ENCODE measurements around the gene WWOX. TPM values are rescaled to one million over a fixed set of nuclear protein-coding genes. Genes with fewer than 3 reads are reported as not detected.
A peak's percentile ranks its signal among the peaks of the same experiment; 100 is the strongest.

WWOX gene
- total RNA-seq, 1 donor from 2014 or later = 17.8 TPM

DNA sequence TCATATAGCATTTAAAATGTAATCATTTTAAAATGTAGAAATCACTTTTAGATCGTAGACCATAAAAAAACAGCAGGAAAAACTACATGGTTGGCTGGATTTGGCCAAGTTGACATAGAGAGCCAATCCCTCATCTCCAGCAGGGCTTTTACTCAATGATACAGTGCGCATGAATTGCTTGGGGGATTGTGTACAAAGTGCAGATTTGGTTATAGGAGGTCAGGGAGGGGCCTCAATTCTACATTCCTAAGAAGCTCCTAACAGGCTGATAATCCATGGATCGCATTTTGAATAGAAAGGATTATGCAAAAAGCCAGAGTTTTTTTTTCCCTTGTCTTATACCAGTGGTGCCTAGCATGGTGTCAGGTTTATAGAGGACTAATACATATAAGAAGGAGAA, 1056.0 kb downstream of the WWOX start:
- Mint-ChIP-seq H3K9me3 (no peaks in the 10 kb centered on the region), H3K27me3 (ENCODE audit: insufficient read depth) (peaks cover 4% of the 10 kb centered on the region), H3K36me3 (ENCODE audit: low read depth) (peaks cover 2% of the 10 kb centered on the region), H3K27ac (no peak overlapping the region), H3K4me1 (ENCODE audit: low read depth) (peaks cover 22% of the 10 kb centered on the region), H3K4me3 (no peak overlapping the region)
- DNase-seq (ENCODE audit: low spot score) = no peak
- intact Hi-C loops (cut with micrococcal nuclease) = no loop called here

DNA sequence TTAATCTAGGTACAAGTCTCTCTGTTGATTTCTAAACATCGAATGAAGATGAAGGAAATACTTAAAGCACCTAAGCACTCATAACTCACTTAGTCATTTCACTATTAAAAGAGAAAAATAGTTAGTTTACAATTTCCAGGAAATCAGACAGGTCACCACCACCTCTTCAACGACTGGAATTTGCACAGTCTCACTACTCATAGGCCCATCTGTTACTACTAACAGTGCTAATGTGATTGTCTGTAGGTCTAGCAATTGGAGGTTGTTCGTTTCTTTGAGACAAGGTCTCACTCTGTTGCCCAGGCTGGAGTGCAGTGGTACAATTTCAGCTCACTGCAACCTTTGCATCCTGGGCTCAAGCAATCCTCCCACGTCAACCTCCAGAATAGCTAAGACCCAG, 1056.5 kb downstream of the WWOX start:
- Mint-ChIP-seq H3K27ac (no peak overlapping the region), H3K4me1 (ENCODE audit: low read depth) (peaks cover 22% of the 10 kb centered on the region), H3K36me3 (ENCODE audit: low read depth) (peaks cover 2% of the 10 kb centered on the region), H3K27me3 (ENCODE audit: insufficient read depth) (peaks cover 4% of the 10 kb centered on the region), H3K9me3 (no peaks in the 10 kb centered on the region), H3K4me3 (no peak overlapping the region)
- no peak for DNase-seq (ENCODE audit: low spot score)
- intact Hi-C loops (cut with micrococcal nuclease) = no loop called here

DNA sequence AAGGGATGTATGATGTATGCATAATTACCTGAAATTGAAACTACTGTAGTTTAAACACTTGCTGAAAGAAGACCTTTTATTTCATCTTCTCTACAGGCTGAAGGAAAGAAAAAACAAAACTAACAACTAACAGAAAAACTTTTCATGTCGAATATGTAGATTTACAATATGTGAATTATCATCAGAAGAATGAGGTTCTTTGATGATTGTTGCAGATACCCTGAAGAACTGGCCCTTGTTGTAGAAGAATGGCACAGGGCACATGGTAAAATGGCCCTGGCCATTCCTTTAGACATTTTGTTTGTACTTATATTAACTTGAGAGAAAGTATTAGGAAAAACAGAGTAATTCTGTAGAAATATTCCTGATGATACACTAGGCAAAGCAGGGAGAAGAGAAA, 1057.3 kb downstream of the WWOX start:
- intact Hi-C loops (cut with micrococcal nuclease) = no loop called here
- no peak overlapping the region for H3K4me3 Mint-ChIP-seq

DNA sequence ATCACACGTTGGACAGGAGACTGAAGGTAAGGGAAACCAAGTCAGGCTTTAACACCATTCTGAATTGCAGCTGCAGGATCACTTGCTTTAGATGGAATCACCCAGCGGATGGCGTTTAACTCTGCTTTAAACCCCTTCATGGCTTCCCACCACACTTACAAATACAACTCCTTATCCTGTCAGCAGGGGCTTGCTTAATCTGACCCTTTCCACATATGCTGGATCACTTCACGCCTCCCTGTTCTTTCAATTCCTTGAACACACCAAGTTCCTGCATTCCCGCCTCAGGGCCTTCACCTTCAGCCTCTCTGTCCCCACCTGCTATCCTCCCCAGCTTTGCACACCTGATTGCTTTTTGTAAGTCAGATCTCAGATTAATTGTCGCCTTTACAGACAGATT, 1058.9 kb downstream of the WWOX start:
- peaks cover 2% of the 10 kb centered on the region for H3K36me3 Mint-ChIP-seq (ENCODE audit: low read depth)
- H3K27ac Mint-ChIP-seq = no peak overlapping the region
- intact Hi-C loops (cut with micrococcal nuclease) = no loop called here
- DNase-seq (ENCODE audit: low spot score) = no peak
- peaks cover 28% of the 10 kb centered on the region for H3K4me1 Mint-ChIP-seq (ENCODE audit: low read depth)
- no peak overlapping the region for H3K4me3 Mint-ChIP-seq
- H3K27me3 Mint-ChIP-seq (ENCODE audit: insufficient read depth) = no peaks in the 10 kb centered on the region
- no peaks in the 10 kb centered on the region for H3K9me3 Mint-ChIP-seq

More for the DNA sequence above, 1057.3 kb downstream of the WWOX start:
- Mint-ChIP-seq H3K4me1 (ENCODE audit: low read depth) (peaks cover 22% of the 10 kb centered on the region), H3K36me3 (ENCODE audit: low read depth) (peaks cover 2% of the 10 kb centered on the region), H3K27ac (no peak overlapping the region), H3K27me3 (ENCODE audit: insufficient read depth) (peaks cover 3% of the 10 kb centered on the region), H3K9me3 (no peaks in the 10 kb centered on the region)
- DNase-seq (ENCODE audit: low spot score) = no peak

DNA sequence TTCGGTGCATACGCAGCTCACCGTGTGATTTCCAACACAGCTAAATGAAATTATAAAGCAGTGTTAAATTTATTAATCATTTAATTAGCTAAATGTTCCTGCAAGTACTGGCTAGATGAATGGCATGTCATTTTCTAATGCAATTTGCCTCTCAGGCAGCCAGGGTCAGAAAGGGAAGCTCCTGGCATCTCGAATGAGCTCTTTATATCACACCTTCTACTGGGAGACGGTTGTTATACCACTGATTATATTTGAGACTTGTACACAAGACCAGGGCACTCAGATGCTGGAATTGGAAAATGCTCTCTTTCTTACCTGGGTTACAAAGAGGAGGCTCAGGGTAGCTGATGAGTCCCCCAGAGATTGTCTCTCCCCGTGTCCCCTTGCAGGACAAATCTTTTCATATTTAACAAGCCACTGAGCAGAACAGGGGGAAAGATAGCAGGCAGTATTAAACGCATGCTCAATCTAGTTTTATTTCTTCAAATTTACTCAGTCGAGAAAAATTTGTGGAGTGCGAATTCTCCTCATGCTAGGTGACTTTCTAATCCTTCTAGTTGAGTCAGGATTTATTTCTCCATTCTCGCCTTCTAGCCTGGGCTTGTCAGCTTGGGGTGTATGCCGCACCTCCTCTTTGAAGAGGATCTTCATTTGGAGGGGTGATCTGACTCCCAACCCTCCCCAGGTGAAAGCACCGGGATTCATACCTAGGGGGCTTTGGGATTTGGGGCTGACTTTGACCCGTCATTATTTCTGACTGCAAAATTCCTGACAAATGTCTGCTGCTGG, 1060.0 kb downstream of the WWOX start:
- Mint-ChIP-seq H3K4me3 (no peak overlapping the region), H3K9me3 (no peaks in the 10 kb centered on the region), H3K36me3 (ENCODE audit: low read depth) (peaks cover 2% of the 10 kb centered on the region), H3K4me1 (ENCODE audit: low read depth) (peaks cover 39% of the 10 kb centered on the region), H3K27ac (no peak overlapping the region), H3K27me3 (ENCODE audit: insufficient read depth) (no peaks in the 10 kb centered on the region)
- no peak for DNase-seq (ENCODE audit: low spot score)
- intact Hi-C loops (cut with micrococcal nuclease) = loop anchor here (5.0 to 10.0 kb wide), 3 partner anchors 85 to 255 kb away; no protein-coding TSS in a partner anchor

DNA sequence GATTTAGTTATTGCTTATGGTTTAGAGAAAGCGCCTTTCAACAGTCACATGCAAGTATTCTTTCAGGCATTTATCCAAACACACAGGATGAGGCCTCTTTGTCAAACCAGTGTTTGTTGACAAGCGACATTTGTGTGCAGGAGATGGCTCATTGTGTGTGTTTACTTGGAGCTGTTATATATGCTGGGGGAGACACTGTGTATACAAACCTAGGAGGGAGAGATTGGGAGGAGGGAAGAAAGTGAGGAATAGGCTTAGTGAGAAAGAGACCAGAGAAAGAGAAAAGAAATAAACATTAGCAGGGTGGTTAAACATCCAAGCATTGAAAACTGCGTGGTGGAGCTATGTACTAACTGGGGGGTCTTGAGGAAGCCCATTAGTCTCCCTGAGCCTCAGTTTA, 1063.5 kb downstream of the WWOX start:
- H3K9me3 Mint-ChIP-seq = peaks cover 7% of the 10 kb centered on the region
- H3K27me3 Mint-ChIP-seq (ENCODE audit: insufficient read depth) = no peaks in the 10 kb centered on the region
- intact Hi-C loops (cut with micrococcal nuclease) = loop anchor here (5.0 to 10.0 kb wide), 3 partner anchors 88 to 258 kb away; no protein-coding TSS in a partner anchor
- H3K27ac Mint-ChIP-seq = no peak overlapping the region
- peak overlapping the region; percentile 5 for H3K4me3 Mint-ChIP-seq
- DNase-seq (ENCODE audit: low spot score) = no peak
- peaks cover 3% of the 10 kb centered on the region for H3K36me3 Mint-ChIP-seq (ENCODE audit: low read depth)
- H3K4me1 Mint-ChIP-seq (ENCODE audit: low read depth) = peaks cover 20% of the 10 kb centered on the region

DNA sequence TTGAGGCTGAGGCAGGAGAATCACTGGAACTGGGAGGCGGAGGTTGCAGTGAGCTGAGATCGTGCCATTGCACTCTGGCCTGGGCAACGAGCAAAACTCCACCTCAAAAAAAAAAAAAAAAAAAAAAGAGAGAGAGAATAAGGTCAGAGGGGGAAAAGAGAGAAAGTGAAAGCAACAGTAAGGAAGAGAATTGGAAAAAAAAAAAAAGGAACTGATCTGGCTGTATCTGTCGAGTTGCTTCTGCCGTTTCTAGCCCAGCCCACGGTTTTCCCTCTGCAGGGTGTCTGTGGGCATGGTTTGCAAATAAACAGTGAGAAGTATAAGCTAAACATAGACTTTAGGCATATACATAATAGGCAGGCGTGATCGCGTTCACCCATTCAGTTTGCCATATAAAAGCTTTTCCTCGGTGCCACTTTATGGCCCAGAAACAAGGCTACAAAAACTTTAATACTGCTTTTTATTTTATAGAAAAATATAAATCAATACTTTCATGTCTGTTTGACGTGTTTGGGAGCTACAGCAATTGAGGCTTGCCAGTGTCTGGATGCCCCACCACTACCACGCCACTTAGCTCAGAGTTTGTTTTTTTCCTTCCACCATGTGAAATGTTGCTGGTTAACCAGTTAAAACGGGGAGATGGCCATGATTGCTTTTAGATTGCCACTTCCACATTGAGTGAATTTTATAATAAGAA, 1064.4 kb downstream of the WWOX start:
- Mint-ChIP-seq H3K4me3 (peak overlapping the region; percentile 28), H3K27me3 (ENCODE audit: insufficient read depth) (no peaks in the 10 kb centered on the region), H3K27ac (peak overlapping the region; percentile 24), H3K36me3 (ENCODE audit: low read depth) (peaks cover 5% of the 10 kb centered on the region), H3K9me3 (peaks cover 11% of the 10 kb centered on the region), H3K4me1 (ENCODE audit: low read depth) (peaks cover 22% of the 10 kb centered on the region)
- no peak for DNase-seq (ENCODE audit: low spot score)
- intact Hi-C loops (cut with micrococcal nuclease) = loop anchor here (5.0 to 10.0 kb wide), 3 partner anchors 89 to 259 kb away; no protein-coding TSS in a partner anchor

DNA sequence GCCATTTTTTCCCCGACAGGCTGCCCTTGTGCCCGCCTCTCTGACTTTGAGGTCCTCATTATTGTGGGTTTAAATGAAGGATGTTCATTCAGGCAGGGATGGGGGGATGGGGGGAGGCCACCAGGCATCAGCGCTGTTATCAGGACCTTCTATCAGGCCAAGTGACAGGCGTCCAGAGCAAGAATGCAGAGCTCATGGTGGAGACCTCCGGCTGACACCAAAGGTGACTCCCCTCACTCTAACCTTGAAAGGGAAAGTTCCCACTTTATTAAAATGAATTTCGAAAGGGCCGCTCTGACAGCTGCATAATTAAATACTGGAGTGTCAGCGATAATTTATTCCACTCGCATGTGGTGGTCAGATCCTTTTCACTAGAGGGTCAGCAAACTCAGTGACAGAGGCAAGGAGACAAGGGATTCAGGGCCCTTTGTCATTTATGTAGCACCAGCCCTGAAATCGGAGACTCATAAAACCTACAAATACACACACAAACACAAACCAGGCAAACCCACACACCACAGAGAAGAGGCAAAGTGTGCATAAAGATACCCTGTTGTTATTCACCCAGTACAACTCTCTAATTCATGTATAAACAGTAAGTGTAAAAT, 1065.0 kb downstream of the WWOX start:
- H3K4me1 Mint-ChIP-seq (ENCODE audit: low read depth) = peaks cover 28% of the 10 kb centered on the region
- intact Hi-C loops (cut with micrococcal nuclease) = loop anchor here (5.0 to 10.0 kb wide), 3 partner anchors 90 to 260 kb away; no protein-coding TSS in a partner anchor
- peaks cover 7% of the 10 kb centered on the region for H3K36me3 Mint-ChIP-seq (ENCODE audit: low read depth)
- H3K27ac Mint-ChIP-seq = no peak overlapping the region
- H3K9me3 Mint-ChIP-seq = peaks cover 11% of the 10 kb centered on the region
- H3K27me3 Mint-ChIP-seq (ENCODE audit: insufficient read depth) = no peaks in the 10 kb centered on the region
- DNase-seq (ENCODE audit: low spot score) = no peak
- H3K4me3 Mint-ChIP-seq = no peak overlapping the region

DNA sequence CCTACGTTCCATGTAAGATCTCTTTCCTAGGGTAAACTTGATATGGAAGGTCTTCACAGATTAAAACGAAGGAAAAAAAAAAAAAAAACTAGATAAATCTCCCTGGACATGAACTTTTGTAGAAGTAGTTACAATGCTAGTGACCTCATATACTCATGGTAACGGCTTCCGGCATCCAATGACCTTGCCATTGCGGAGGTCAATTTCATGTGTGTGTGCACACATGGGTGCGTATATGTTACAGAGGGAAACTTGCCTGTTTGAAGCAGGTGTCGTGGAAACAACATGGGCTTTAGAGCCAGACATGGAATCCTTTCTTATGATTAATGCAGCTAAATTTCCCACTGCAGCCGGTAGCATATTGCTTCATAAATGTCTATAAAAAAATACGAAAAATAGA, 1065.6 kb downstream of the WWOX start:
- H3K9me3 Mint-ChIP-seq = peaks cover 11% of the 10 kb centered on the region
- no peaks in the 10 kb centered on the region for H3K27me3 Mint-ChIP-seq (ENCODE audit: insufficient read depth)
- peaks cover 7% of the 10 kb centered on the region for H3K36me3 Mint-ChIP-seq (ENCODE audit: low read depth)
- intact Hi-C loops (cut with micrococcal nuclease) = loop anchor here (10.0 kb wide), 2 partner anchors 90 to 260 kb away; no protein-coding TSS in a partner anchor
- no peak overlapping the region for H3K27ac Mint-ChIP-seq
- H3K4me1 Mint-ChIP-seq (ENCODE audit: low read depth) = peaks cover 28% of the 10 kb centered on the region
- no peak for DNase-seq (ENCODE audit: low spot score)
- H3K4me3 Mint-ChIP-seq = peak overlapping the region; percentile 5

DNA sequence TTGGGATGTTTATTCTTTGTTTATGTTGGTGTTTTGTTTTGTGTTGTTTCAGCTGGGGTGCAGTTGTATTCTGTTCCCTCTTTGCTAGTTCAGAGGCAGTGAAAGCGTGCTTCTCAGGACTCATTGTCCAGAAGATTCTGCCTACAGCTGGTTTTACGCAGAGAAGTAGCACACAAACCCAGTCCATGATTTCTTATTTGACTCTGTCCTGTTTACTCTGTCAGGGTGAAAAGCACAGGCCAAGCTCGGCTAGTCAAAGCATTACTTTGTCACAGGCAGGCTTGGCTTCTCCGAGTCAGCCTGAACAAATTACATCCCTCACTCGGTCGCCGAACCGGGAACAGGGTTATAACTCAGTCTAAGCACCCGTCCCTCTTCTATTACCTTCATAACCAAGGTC, 1066.1 kb downstream of the WWOX start:
- intact Hi-C loops (cut with micrococcal nuclease) = loop anchor here (10.0 kb wide), 2 partner anchors 91 to 261 kb away; no protein-coding TSS in a partner anchor
- no peak overlapping the region for H3K4me3 Mint-ChIP-seq
- H3K36me3 Mint-ChIP-seq (ENCODE audit: low read depth) = peaks cover 7% of the 10 kb centered on the region
- no peak for DNase-seq (ENCODE audit: low spot score)
- H3K27me3 Mint-ChIP-seq (ENCODE audit: insufficient read depth) = no peaks in the 10 kb centered on the region
- peaks cover 11% of the 10 kb centered on the region for H3K9me3 Mint-ChIP-seq
- peaks cover 28% of the 10 kb centered on the region for H3K4me1 Mint-ChIP-seq (ENCODE audit: low read depth)
- no peak overlapping the region for H3K27ac Mint-ChIP-seq

DNA sequence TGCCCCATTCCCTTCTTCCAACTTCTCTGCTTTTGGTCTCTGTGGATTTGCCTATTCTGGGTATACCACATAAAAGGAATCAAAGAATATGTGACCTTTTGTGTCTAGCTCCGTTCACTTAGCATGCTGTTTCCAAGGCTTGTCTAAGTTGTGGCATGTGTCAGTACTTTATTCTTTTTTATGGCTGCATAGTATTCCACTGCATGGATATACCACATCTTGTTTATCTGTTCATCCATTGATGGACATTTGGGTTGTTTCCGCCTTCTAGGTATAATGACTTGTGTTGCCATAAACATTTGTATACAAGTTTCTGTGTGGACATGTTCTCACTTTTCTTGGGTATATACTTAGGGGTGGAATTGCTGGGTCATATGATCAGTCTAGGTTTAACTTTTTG, 1068.4 kb downstream of the WWOX start:
- H3K36me3 Mint-ChIP-seq (ENCODE audit: low read depth) = peaks cover 7% of the 10 kb centered on the region
- peaks cover 26% of the 10 kb centered on the region for H3K4me1 Mint-ChIP-seq (ENCODE audit: low read depth)
- DNase-seq (ENCODE audit: low spot score) = no peak
- no peaks in the 10 kb centered on the region for H3K27me3 Mint-ChIP-seq (ENCODE audit: insufficient read depth)
- no peak overlapping the region for H3K4me3 Mint-ChIP-seq
- H3K27ac Mint-ChIP-seq = no peak overlapping the region
- intact Hi-C loops (cut with micrococcal nuclease) = loop anchor here (10.0 kb wide), 2 partner anchors 93 to 263 kb away; no protein-coding TSS in a partner anchor
- H3K9me3 Mint-ChIP-seq = peaks cover 11% of the 10 kb centered on the region

DNA sequence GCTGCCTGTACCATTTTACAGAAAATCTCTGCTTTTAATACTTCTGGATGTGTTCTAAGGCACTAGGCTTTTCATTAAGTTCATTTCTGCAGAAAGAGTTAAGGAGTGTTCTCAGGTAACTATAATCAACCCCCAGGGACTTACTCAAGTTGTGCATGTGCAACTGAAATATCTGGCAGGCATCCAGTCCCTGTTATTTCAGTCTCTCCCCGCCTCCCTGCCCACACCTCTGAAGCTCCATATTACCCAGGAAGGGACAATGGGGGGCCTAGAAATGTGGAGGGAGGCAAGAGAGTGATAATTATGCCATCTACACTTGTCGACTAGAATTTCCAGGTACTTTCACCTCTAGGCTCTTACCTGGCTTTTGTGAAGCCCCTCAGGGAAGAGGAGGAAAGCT, 1068.9 kb downstream of the WWOX start:
- H3K4me3 Mint-ChIP-seq = no peak overlapping the region
- H3K9me3 Mint-ChIP-seq = peaks cover 11% of the 10 kb centered on the region
- intact Hi-C loops (cut with micrococcal nuclease) = loop anchor here (10.0 kb wide), 2 partner anchors 94 to 264 kb away; no protein-coding TSS in a partner anchor
- no peak for DNase-seq (ENCODE audit: low spot score)
- no peaks in the 10 kb centered on the region for H3K27me3 Mint-ChIP-seq (ENCODE audit: insufficient read depth)
- H3K36me3 Mint-ChIP-seq (ENCODE audit: low read depth) = peaks cover 7% of the 10 kb centered on the region
- no peak overlapping the region for H3K27ac Mint-ChIP-seq
- H3K4me1 Mint-ChIP-seq (ENCODE audit: low read depth) = peaks cover 23% of the 10 kb centered on the region

Data from activated T-helper 1 cell treated with anti-CD3 and anti-CD28 coated beads, Interleukin-12 subunit alpha, Interleukin-12 subunit beta, Interleukin-2, Interleukin-4 antibody, amounts not matched to agents 30 ng/mL and 10 ng/mL and 1 ng/mL, durations not matched to agents 14 hours and 24 hours and 36 hours (primary cell).